ENCODE data around the gene CGN.

DNA sequence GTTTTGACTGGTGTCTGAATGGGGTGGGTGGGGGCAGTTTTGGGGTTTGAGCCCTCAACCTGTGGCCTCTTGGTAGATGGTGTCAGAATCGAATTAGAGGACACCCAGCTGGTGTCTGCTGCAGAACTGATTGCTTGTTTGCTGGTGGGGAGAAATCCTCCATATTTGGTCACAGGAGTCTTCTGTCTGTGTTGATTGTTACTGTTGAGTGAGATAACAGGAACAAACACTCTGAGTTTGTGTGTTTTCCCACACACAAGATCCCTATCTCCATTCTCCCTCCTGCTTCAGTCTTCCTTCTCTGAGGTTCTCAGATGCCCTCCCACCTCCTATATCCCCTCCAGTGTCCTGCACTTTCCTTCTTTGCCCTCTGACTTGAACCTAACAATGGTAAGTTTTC is 19.1 kb upstream of the CGN start:
- TF ChIP-seq, protein P1, sequence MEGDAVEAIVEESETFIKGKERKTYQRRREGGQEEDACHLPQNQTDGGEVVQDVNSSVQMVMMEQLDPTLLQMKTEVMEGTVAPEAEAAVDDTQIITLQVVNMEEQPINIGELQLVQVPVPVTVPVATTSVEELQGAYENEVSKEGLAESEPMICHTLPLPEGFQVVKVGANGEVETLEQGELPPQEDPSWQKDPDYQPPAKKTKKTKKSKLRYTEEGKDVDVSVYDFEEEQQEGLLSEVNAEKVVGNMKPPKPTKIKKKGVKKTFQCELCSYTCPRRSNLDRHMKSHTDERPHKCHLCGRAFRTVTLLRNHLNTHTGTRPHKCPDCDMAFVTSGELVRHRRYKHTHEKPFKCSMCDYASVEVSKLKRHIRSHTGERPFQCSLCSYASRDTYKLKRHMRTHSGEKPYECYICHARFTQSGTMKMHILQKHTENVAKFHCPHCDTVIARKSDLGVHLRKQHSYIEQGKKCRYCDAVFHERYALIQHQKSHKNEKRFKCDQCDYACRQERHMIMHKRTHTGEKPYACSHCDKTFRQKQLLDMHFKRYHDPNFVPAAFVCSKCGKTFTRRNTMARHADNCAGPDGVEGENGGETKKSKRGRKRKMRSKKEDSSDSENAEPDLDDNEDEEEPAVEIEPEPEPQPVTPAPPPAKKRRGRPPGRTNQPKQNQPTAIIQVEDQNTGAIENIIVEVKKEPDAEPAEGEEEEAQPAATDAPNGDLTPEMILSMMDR (IDR thresholded peaks at IDR 0.05): no peak
- TF ChIP-seq ZFX (IDR thresholded peaks at IDR 0.05; ENCODE audit: borderline replicate concordance): no peak
